ENCODE data around the gene PPP1R14C.
"Not testable (repeated sequence)": the region's sequence is repeated elsewhere in the genome, so short reads cannot be mapped to it uniquely, and the experiment has no call there.

PPP1R14C gene

DNA sequence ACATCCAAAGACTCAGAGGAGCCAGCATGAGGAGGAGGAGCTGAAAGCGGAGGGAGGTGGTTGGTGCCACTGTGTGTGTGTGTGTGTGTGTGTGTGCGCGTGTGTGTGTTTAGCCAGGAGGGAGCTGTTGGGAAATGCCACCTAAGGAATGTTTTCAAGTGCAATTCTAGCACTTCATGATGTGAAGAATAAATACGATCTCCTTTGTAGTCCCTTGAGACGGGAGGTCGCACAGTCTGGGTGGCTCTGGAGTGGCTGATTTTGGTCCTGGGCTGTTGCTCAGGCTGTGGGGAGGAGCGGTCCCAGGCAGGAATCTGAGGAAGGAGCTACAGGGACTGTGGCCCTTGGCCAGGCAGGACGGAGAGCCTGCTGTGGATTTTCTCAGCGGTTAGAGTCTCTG is 93.7 kb downstream of the PPP1R14C start:
- WGBS (ENCODE audit: insufficient coverage), result 94% methylated on average over 4 of the region's 9 CpGs
- Histone ChIP-seq H3K27ac (ENCODE audit: insufficient read depth in 1 of 2, low read depth in 1 of 2, low read length in 2 of 2, poor library complexity in 1 of 2, severe bottlenecking in 2 of 2) (no peak overlapping the region), H3K4me1 (ENCODE audit: control extremely low read depth in 1 of 4, control insufficient read depth in 4 of 4, insufficient read depth in 4 of 4, low read length in 3 of 4) (peaks cover 0 to 9% (median 0%) of the 10 kb centered on the region in 4 experiments), H3K4me3 (ENCODE audit: control insufficient read depth in 1 of 7, extremely low read depth in 1 of 7, insufficient read depth in 4 of 7, low read depth in 2 of 7, low read length in 6 of 7) (no peak overlapping the region), H3K9me3 (ENCODE audit: control extremely low read depth in 1 of 5, control insufficient read depth in 4 of 5, insufficient read depth in 2 of 5, low read depth in 1 of 5, low read length in 4 of 5) (peaks cover 0 to 11% (median 1%) of the 10 kb centered on the region in 5 experiments), H3K36me3 (ENCODE audit: control insufficient read depth in 4 of 4, insufficient read depth in 4 of 4, low read length in 3 of 4) (no peaks in the 10 kb centered on the region), H3K27me3 (replicated peaks in 2 of 5; ENCODE audit: control insufficient read depth in 4 of 5, insufficient read depth in 5 of 5, low read length in 4 of 5) (no peaks in the 10 kb centered on the region)
- POLR2A ChIA-PET, result no interaction called here
- CTCF ChIA-PET, result no interaction called here
- no peak for DNase-seq

DNA sequence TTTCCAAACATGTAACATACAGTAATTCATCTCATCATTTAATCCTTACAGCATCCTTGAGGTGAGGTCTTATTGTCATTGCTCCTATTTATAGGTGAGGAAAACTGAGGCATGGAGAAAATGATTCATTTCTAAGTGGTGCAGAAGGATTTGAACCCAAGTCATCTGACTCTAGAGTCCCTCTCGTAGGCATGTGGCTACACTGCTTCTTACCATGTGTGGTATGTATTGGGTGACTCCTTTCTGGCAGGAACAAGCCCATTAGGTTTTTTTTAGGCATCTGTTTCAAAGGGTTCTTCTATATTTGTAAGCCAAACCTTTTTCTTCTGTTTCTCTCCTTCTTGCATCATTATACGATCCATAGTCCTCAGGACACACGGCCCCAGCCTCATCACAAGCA is 94.8 kb downstream of the PPP1R14C start:
- ChIA-PET CTCF (no interaction called here), POLR2A (interaction anchor here (0.6 kb wide), 1 partner anchor 189 kb away, joined by 3 read pairs; no protein-coding TSS in a partner anchor)
- Histone ChIP-seq H3K4me3 (ENCODE audit: control insufficient read depth in 1 of 7, extremely low read depth in 1 of 7, insufficient read depth in 4 of 7, low read depth in 2 of 7, low read length in 6 of 7) (no peak overlapping the region), H3K27ac (ENCODE audit: insufficient read depth in 1 of 2, low read depth in 1 of 2, low read length in 2 of 2, poor library complexity in 1 of 2, severe bottlenecking in 2 of 2) (no peak overlapping the region), H3K4me1 (ENCODE audit: control extremely low read depth in 1 of 4, control insufficient read depth in 4 of 4, insufficient read depth in 4 of 4, low read length in 3 of 4) (peaks cover 0 to 9% (median 0%) of the 10 kb centered on the region in 4 experiments), H3K36me3 (ENCODE audit: control insufficient read depth in 4 of 4, insufficient read depth in 4 of 4, low read length in 3 of 4) (no peaks in the 10 kb centered on the region), H3K27me3 (replicated peaks in 2 of 5; ENCODE audit: control insufficient read depth in 4 of 5, insufficient read depth in 5 of 5, low read length in 4 of 5) (no peaks in the 10 kb centered on the region), H3K9me3 (ENCODE audit: control extremely low read depth in 1 of 5, control insufficient read depth in 4 of 5, insufficient read depth in 2 of 5, low read depth in 1 of 5, low read length in 4 of 5) (peaks cover 0 to 7% (median 1%) of the 10 kb centered on the region in 5 experiments)
- WGBS (ENCODE audit: insufficient coverage), result 100% methylated on average over 2 of the region's 3 CpGs
- no peak for DNase-seq

DNA sequence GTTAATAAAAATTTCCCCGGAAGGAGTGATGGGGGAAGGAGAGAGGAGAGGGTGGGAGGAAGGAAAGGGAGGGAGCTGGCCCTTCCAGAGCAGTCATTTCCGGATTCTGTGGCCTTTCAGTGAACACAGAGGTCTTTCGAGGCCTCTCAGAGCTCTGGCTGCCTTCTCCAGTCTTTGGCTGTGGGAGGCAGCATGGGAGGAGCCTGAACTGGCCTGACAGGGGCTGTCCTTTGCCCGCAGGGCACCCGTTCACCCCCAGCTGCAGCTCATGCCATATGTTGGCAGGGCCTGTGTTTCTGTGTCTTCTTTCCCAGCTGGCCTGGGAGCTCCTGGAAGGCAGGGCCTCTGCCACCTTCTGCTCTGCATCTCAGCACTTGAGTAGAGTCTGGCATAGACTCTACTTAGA is 95.5 kb downstream of the PPP1R14C start:
- CTCF ChIA-PET, result interaction anchor here (1.2 kb wide), 1 partner anchor 10 kb away, joined by 4 read pairs; no protein-coding TSS in a partner anchor

DNA sequence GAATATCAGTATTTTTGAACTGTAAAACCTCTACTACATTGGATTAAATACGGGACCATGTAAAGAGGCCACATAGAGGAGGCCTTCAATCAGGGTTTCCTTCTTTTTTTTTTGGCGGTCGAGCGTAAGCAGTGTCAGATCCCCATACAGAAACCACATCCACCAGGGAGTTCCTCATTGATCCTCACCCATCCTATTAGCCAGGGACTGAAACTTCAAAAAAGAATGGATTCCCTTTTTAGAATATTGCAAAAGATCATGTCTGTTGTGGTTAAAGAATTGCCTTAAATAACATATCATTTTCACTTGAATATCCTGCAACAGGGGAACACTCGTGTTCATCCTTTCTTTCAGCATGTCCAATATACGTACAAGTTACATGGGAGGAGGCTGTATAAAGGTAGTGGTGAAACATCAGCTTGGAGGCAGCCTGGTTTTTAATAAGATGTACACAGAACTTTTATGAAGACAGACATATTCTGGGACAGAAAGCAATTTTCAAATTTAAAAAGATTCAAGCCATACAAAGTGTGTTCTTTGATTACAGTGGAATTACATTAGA is 96.1 kb downstream of the PPP1R14C start:
- WGBS (ENCODE audit: insufficient coverage), result 50% methylated on average over 4 of the region's 6 CpGs
- H3K4me3 ChIP-seq (ENCODE audit: control insufficient read depth in 1 of 7, extremely low read depth in 1 of 7, insufficient read depth in 4 of 7, low read depth in 2 of 7, low read length in 6 of 7), result no peak overlapping the region
- H3K9me3 ChIP-seq (ENCODE audit: control extremely low read depth in 1 of 5, control insufficient read depth in 4 of 5, insufficient read depth in 2 of 5, low read depth in 1 of 5, low read length in 4 of 5), result peaks cover 0 to 7% (median 0%) of the 10 kb centered on the region in 5 experiments
- CTCF ChIA-PET, result interaction anchor here (1.2 kb wide), 1 partner anchor 11 kb away, joined by 4 read pairs; no protein-coding TSS in a partner anchor
- H3K36me3 ChIP-seq (ENCODE audit: control insufficient read depth in 4 of 4, insufficient read depth in 4 of 4, low read length in 3 of 4), result no peaks in the 10 kb centered on the region
- H3K4me1 ChIP-seq (ENCODE audit: control extremely low read depth in 1 of 4, control insufficient read depth in 4 of 4, insufficient read depth in 4 of 4, low read length in 3 of 4), result peaks cover 0 to 9% (median 0%) of the 10 kb centered on the region in 4 experiments
- H3K27me3 ChIP-seq (replicated peaks in 2 of 5; ENCODE audit: control insufficient read depth in 4 of 5, insufficient read depth in 5 of 5, low read length in 4 of 5), result no peaks in the 10 kb centered on the region
- H3K27ac ChIP-seq (ENCODE audit: insufficient read depth in 1 of 2, low read depth in 1 of 2, low read length in 2 of 2, poor library complexity in 1 of 2, severe bottlenecking in 2 of 2), result no peak overlapping the region
- DNase-seq, result no peak
- POLR2A ChIA-PET, result no interaction called here

More for the DNA sequence above, 95.5 kb downstream of the PPP1R14C start:
- Histone ChIP-seq H3K4me3 (ENCODE audit: control insufficient read depth in 1 of 7, extremely low read depth in 1 of 7, insufficient read depth in 4 of 7, low read depth in 2 of 7, low read length in 6 of 7) (no peak overlapping the region), H3K4me1 (ENCODE audit: control extremely low read depth in 1 of 4, control insufficient read depth in 4 of 4, insufficient read depth in 4 of 4, low read length in 3 of 4) (peaks cover 0 to 9% (median 0%) of the 10 kb centered on the region in 4 experiments), H3K9me3 (ENCODE audit: control extremely low read depth in 1 of 5, control insufficient read depth in 4 of 5, insufficient read depth in 2 of 5, low read depth in 1 of 5, low read length in 4 of 5) (peaks cover 0 to 7% (median 0%) of the 10 kb centered on the region in 5 experiments), H3K36me3 (ENCODE audit: control insufficient read depth in 4 of 4, insufficient read depth in 4 of 4, low read length in 3 of 4) (no peaks in the 10 kb centered on the region), H3K27me3 (replicated peaks in 2 of 5; ENCODE audit: control insufficient read depth in 4 of 5, insufficient read depth in 5 of 5, low read length in 4 of 5) (no peaks in the 10 kb centered on the region), H3K27ac (ENCODE audit: insufficient read depth in 1 of 2, low read depth in 1 of 2, low read length in 2 of 2, poor library complexity in 1 of 2, severe bottlenecking in 2 of 2) (no peak overlapping the region)
- POLR2A ChIA-PET, result interaction anchor here (0.6 kb wide), 1 partner anchor 190 kb away, joined by 3 read pairs; no protein-coding TSS in a partner anchor
- WGBS (ENCODE audit: insufficient coverage), result 38% methylated on average over 2 of the region's 5 CpGs
- no peak for DNase-seq

DNA sequence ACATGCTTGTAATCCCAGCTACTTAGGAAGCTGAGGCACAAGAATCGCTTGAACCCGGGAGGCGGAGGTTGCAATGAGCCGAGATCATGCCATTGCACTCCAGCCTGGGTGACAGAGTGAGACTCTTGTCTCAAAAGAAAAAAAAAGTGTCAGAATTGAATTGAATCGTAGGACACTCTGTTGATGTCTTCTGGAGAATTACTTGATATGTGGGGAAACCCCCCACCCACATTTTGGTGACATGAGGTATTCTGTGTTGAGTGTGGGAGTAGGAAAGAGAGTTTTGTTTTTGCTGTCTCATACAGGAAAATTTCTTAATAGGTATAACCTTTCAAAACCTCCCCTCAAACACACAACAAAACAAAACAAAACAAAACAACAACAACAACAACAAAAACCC is 98.9 kb downstream of the PPP1R14C start:
- DNase-seq; H3K27ac ChIP-seq (ENCODE audit: insufficient read depth in 1 of 2, low read depth in 1 of 2, low read length in 2 of 2, poor library complexity in 1 of 2, severe bottlenecking in 2 of 2); CTCF ChIA-PET; H3K4me3 ChIP-seq (ENCODE audit: control insufficient read depth in 1 of 7, extremely low read depth in 1 of 7, insufficient read depth in 4 of 7, low read depth in 2 of 7, low read length in 6 of 7); H3K9me3 ChIP-seq (ENCODE audit: control extremely low read depth in 1 of 5, control insufficient read depth in 4 of 5, insufficient read depth in 2 of 5, low read depth in 1 of 5, low read length in 4 of 5); H3K4me1 ChIP-seq (ENCODE audit: control extremely low read depth in 1 of 4, control insufficient read depth in 4 of 4, insufficient read depth in 4 of 4, low read length in 3 of 4); H3K27me3 ChIP-seq (replicated peaks in 2 of 5; ENCODE audit: control insufficient read depth in 4 of 5, insufficient read depth in 5 of 5, low read length in 4 of 5); POLR2A ChIA-PET; H3K36me3 ChIP-seq (ENCODE audit: control insufficient read depth in 4 of 4, insufficient read depth in 4 of 4, low read length in 3 of 4): not testable (repeated sequence)
- 98% methylated on average over 5 of the region's 5 CpGs for WGBS (ENCODE audit: insufficient coverage)

DNA sequence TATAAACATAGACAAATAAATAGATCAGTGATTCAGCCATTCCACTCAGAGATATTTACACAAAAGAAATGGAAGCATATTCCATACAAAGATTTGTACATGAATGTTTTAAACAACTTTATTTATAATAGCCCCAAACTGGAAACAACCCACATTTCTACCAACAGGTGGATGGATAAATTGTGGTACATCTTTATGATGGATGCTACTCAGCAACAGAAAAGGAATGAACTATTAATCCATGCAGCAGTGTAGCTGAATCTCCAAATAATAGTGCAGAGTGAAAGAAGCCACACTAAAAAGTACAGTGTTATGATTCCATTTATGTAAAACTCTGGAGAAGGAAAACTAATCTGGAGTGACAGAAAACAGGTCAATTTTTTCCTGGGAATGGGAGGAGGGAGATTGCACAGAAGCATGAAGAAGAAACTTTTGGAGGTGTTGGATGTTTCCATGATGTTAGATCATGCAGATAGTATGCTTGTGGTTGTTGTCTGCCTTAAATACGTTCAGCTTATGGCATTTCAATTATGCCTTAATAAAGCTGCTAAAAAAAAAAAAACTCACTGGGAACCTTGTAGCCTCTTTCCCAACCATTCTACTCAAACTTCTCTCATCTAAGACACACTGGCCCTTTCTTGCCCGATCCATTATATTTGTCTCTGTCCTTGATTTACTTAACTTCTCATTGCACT is 100.9 kb downstream of the PPP1R14C start:
- WGBS (ENCODE audit: insufficient coverage), result 92% methylated on average over 1 of the region's 2 CpGs
- Histone ChIP-seq H3K27me3 (replicated peaks in 2 of 5; ENCODE audit: control insufficient read depth in 4 of 5, insufficient read depth in 5 of 5, low read length in 4 of 5) (no peaks in the 10 kb centered on the region), H3K36me3 (ENCODE audit: control insufficient read depth in 4 of 4, insufficient read depth in 4 of 4, low read length in 3 of 4) (no peaks in the 10 kb centered on the region), H3K9me3 (ENCODE audit: control extremely low read depth in 1 of 5, control insufficient read depth in 4 of 5, insufficient read depth in 2 of 5, low read depth in 1 of 5, low read length in 4 of 5) (peaks cover 3 to 22% (median 7%) of the 10 kb centered on the region in 5 experiments), H3K4me3 (ENCODE audit: control insufficient read depth in 1 of 7, extremely low read depth in 1 of 7, insufficient read depth in 4 of 7, low read depth in 2 of 7, low read length in 6 of 7) (no peak overlapping the region), H3K27ac (ENCODE audit: insufficient read depth in 1 of 2, low read depth in 1 of 2, low read length in 2 of 2, poor library complexity in 1 of 2, severe bottlenecking in 2 of 2) (no peak overlapping the region), H3K4me1 (ENCODE audit: control extremely low read depth in 1 of 4, control insufficient read depth in 4 of 4, insufficient read depth in 4 of 4, low read length in 3 of 4) (no peaks in the 10 kb centered on the region)
- ChIA-PET POLR2A (no interaction called here), CTCF (no interaction called here)
- no peak for DNase-seq

DNA sequence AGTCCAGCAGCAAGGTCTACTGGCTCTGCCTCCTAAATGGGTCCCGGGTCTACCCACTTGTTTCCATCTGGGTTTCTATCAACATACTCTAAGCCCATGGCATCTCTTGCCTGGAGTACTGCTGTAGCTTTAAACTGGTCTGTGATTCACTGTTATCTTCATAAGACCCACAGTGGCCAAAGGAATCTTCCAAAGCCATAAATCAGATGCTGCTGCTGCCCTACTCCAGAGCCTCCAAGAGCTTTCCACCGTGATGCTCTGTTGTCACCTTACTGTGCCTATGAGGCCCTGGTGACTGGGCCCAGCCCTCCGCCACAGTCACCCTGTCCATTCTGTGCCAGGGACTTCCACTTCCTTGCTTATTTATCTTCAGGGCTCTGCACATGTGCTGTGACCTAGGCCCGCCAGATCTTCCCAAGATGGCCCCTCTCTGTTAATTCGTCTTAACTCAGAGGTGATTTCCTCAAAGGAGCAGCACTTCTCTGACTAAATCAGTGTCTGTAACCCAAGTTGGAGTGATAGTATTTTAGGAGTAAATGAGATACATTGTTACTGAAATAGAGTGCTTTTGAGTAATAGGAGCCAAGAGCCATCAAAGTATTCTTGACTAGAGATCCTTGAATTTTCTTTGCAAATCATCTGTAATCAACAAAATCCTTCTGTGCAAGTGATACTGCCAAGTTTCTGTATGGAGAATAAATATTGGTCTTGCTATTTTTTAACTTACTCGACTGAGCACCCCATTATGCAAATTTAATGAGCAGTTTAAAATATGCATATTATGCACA is 102.5 kb downstream of the PPP1R14C start:
- peaks cover 3 to 16% (median 7%) of the 10 kb centered on the region in 5 experiments for H3K9me3 ChIP-seq (ENCODE audit: control extremely low read depth in 1 of 5, control insufficient read depth in 4 of 5, insufficient read depth in 2 of 5, low read depth in 1 of 5, low read length in 4 of 5)
- ChIA-PET CTCF (no interaction called here), POLR2A (no interaction called here)
- no peaks in the 10 kb centered on the region for H3K27me3 ChIP-seq (replicated peaks in 2 of 5; ENCODE audit: control insufficient read depth in 4 of 5, insufficient read depth in 5 of 5, low read length in 4 of 5)
- no peak overlapping the region for H3K4me3 ChIP-seq (ENCODE audit: control insufficient read depth in 1 of 7, extremely low read depth in 1 of 7, insufficient read depth in 4 of 7, low read depth in 2 of 7, low read length in 6 of 7)
- H3K27ac ChIP-seq (ENCODE audit: insufficient read depth in 1 of 2, low read depth in 1 of 2, low read length in 2 of 2, poor library complexity in 1 of 2, severe bottlenecking in 2 of 2), result no peak overlapping the region
- DNase-seq, result no peak
- H3K36me3 ChIP-seq (ENCODE audit: control insufficient read depth in 4 of 4, insufficient read depth in 4 of 4, low read length in 3 of 4), result no peaks in the 10 kb centered on the region
- 99% methylated on average over 4 of the region's 6 CpGs for WGBS (ENCODE audit: insufficient coverage)
- H3K4me1 ChIP-seq (ENCODE audit: control extremely low read depth in 1 of 4, control insufficient read depth in 4 of 4, insufficient read depth in 4 of 4, low read length in 3 of 4), result no peaks in the 10 kb centered on the region

Measured in common myeloid progenitor, CD34-positive (primary cell).